ENCODE measurements around the gene ARHGAP26.

GRCh38 chr5:143195491-143195890 is 425.3 kb downstream of the ARHGAP26 start:
- TF ChIP-seq CTCF (conservative IDR thresholded peaks at IDR 0.05 in 1 of 2, IDR thresholded peaks at IDR 0.05 in 1 of 2; ENCODE audit: low read depth in 1 of 2, low read length in 2 of 2) (no peak), EZH2 (IDR thresholded peaks at IDR 0.05; ENCODE audit: low read length, missing control alignments) (no peak)
